UCSD-AML1 (cell line): ENCODE data around the gene SOD2.
"Not testable (repeated sequence)": the region's sequence is repeated elsewhere in the genome, so short reads cannot be mapped to it uniquely, and the experiment has no call there.

Source experiments
- DNase-seq: peaks from one replicate; lab custom pipeline; 2025; ENCODE audit not compliant: unreplicated experiment; lab: John Stamatoyannopoulos, UW

Gene SOD2

GRCh38 chr6:159716247-159717096 lies 23.4 kb upstream of the SOD2 start:
- no peak for DNase-seq

GRCh38 chr6:159715605-159716004 lies 22.6 kb upstream of the SOD2 start:
- no peak for DNase-seq

GRCh38 chr6:159715166-159715565 lies 22.1 kb upstream of the SOD2 start:
- DNase-seq, result no peak

- no peak for DNase-seq
Measured at GRCh38 chr6:159714404-159714803, 21.4 kb upstream of the SOD2 start.

DNA sequence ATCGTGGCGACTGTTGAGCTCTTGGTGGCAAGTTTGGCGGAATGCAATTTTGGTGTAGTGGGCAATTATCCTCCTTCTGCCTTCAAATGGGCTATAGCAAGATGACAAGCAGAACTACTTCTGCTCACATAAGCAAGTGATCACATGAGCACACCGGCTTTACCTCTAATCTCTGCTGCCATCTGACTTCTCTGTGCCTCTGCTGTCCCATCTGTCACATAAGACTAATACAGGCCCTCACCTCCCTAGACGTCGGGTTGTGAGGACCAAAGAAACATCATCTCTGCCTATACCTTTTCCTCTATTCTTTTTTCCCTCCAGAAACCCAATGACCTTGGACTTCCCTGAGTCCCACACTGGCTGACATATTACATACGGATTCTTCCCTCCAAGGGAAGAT lies 20.9 kb upstream of the SOD2 start:
- DNase-seq, result no peak

- not testable (repeated sequence) for DNase-seq
Measured at GRCh38 chr6:159712389-159712788, 19.3 kb upstream of the SOD2 start.

DNA sequence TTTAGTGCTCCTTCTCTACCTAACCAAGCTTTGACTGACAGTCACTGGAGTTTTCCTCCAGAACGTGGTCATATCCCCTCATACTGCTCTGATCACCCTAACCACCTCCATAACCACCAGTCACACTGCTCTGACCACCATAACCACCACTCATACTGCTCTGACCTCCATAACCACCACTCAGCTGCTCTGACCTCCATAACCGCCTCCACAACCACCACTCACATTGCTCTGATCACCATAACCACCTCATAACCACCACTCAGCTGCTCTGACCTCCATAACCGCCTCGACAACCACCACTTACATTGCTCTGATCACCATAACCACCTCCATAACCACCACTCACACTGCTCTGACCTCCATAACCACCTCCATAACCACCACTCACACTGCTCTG lies 17.6 kb upstream of the SOD2 start:
- not testable (repeated sequence) for DNase-seq

- DNase-seq, result no peak
Measured at GRCh38 chr6:159701413-159701999, 8.5 kb upstream of the SOD2 start.

- no peak for DNase-seq
Measured at GRCh38 chr6:159700970-159701369, 7.9 kb upstream of the SOD2 start.

DNA sequence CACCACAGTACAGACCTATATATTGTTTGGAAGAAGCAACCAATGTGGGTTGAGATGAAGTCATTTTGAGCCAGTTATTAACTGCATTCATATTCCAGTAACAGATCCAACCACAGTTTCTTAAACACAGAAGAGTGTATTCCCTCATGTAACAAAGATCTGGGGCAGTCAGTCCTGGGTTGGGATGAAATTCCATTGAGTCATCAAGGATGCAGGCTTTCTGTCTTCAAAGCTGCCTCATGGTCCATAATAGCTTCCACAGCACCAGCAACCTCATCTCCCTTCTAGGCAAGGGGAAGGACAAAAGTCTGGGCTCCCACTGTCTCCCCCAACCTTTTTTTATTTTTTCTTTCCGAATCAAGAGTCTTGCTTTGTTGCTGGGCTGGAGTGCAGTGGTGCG lies 2.9 kb upstream of the SOD2 start:
- DNase-seq, result no peak

DNA sequence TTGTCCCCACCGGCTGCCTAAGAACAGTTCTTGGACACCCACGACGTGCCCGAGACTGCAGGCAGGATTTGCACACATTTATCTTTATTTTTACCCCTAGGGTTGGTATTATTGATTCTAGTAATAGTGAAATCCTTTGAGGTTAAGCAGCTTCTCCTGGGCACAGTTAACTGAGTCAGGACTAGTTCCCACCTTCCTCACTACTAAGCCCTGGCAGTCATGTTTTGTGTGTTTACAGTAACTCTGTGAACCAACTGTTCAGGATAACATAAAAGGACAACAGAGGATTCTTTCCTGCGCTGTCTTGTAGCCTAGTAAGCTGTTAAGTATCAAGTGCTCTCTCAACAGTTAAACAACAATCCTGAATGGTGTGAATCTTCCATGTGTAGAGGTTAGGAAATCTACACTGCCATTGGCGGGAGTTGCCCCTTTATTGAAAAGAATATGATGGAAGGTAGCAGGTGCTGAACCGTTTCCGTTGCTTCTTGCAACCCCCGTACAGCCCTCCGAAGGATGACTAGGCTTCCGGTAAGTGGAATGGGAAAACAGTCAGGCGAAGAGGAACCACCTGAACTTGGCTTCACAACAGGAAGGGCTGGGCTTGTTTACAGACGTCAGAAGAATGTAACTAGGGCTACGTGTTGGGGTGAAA lies 979 bp upstream of the SOD2 start:
- peak; percentile 32 for DNase-seq

DNA sequence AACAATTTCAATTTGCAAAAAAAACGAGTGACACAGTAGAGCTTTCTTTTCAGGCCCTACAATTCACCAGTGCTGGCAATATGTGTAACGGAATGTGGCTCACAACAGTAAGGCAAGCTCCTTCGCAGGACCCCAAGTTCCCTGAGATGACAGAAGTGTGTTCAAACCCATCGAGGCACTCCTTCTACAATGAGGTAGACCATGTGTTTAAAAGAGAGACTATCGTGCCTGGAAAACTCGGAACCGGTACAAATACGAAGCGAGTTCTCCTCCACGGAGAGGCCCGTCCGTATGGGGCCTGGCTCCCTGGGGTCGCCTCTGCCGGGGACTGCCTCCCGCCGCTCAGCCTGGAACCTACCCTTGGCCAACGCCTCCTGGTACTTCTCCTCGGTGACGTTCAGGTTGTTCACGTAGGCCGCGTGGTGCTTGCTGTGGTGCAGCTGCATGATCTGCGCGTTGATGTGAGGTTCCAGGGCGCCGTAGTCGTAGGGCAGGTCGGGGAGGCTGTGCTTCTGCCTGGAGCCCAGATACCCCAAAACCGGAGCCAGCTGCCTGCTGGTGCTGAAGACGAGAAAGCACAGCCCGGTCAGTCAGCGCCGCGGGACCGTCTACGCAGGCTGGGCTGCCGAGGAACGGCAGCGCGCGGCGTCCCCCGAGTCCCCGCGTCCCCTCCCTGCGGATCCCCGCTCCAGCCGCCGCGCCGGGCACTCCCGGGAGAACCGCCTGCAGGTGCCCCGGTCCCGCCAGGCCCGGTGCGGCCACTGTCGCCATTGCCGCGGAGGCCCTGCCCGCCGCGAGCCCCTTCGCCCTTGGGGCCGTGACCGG lies 526 bp downstream of the SOD2 start:
- peak; percentile 66 for DNase-seq

- DNase-seq, result no peak
Measured at GRCh38 chr6:159691963-159692287, 1.1 kb downstream of the SOD2 start.

DNA sequence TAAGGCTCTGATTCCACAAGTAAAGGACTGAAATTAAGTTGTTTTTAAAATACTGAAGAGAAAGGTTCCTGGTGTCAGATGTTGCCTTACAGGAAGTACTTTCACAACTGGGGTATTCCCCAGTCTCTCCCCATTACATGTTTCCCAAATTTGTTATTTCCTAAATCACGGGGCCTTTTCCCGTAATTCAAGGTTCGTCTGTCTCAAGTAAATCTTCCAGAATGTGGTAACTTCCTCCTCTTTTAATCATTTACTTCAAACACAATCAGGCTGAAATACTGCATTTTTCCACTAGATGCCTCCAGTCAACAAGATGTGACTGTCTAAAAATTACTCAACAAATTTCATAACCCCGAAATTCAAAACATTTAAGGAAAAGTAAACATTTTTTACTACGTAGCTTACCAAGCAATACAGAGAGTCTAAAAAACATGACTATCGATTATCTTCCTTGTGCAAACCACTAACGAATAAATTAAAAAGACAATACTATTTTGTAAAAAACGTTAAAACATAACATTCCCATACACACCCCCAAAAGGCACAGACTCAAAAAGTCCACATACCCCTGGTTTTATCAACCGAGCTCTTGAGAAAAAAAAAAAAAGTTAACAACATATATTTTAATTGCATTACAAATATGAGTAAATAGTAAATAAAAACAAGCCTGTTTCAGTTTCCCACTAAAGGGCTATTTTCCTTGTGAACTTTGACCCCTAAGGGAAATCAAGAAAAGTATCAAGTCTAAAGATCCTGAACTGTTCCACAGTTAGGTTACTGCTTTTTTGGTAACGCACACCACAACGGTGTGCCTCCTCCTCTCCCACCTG lies 1.7 kb downstream of the SOD2 start:
- DNase-seq, result no peak

DNA sequence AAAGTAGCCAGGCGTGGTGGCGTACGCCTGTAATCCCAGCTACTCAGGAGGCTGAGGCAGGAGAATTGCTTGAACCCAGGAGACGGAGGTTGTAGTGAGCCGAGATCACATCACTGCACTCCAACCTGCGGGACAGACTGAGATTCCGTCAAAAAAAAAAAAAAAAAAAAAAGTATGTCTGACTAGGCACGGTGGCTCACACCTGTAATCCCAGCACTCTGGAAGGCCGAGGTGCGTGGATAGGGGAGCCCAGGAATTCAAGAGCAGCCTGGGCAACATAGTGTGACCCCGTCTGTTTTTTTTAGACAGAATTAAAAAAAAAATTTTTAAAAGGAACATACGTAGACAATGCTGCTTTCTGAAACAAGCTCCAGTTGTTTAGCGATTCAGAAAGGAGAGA lies 2.9 kb downstream of the SOD2 start:
- not testable (repeated sequence) for DNase-seq

DNA sequence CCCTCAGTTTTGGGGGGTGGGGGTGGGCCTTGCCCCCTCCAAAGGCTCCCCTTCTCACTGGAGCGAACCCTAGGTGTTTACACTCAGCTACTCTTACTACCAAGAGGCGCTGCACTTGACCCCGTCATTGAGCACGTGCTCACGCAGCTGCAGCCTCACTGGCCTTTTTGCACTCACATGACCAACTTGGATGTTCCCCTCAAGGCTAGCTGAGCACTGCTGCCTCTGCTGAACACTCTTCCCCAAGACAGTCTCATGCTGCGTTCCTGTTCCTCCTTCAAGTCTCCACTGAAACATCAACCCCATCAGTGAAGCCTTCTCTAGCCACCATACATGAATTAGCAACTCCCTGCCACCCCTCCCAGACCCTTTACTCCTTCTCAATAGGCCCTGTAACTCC lies 4.0 kb downstream of the SOD2 start:
- no peak for DNase-seq

DNA sequence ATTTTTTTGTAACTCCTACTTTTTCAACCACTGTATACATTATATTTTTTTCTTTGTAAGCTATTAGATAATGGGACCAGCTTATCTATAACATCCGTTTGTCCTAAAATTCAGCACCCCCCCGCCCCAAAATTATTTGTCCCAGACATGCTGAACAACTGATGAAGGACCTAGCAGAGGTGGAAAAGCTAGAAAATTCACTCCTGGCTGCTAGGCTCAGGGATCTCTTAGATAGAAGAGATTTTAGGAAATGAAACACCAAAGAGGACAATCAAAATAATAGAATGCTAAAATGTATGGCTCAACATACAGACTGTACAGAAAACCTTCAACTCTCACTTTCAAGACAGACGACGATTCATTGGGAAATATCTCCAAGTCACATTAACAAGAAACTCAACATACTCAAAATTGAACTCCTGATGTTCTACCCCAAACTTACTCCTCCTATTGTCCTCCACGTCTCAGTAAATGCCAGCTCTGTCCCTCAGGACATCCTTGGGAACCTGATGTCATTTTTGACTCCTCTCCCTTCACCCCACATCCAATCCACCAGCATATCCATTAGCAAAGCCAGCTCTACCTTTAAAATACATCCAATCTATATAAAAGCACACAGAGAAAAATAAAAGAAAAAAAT lies 4.7 kb downstream of the SOD2 start:
- DNase-seq, result no peak

DNA sequence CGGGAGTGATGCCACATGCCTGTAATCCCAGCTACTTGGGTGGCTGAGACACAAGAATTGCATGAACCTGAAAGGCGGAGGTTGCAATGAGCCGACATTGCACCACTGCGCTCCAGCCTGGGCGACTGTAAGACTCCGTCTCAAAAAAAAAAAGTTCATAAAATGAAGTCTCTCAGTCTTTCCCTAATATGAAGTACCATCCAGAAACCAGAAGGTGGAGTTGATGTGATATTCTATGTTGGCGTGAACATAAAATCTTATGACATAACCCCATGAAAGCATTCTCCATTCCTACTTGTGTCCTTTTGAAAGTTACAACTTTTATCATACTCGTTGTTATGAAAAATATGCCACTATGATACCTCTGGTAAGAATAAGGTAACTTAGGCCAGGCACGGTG lies 5.7 kb downstream of the SOD2 start:
- DNase-seq, result no peak

DNA sequence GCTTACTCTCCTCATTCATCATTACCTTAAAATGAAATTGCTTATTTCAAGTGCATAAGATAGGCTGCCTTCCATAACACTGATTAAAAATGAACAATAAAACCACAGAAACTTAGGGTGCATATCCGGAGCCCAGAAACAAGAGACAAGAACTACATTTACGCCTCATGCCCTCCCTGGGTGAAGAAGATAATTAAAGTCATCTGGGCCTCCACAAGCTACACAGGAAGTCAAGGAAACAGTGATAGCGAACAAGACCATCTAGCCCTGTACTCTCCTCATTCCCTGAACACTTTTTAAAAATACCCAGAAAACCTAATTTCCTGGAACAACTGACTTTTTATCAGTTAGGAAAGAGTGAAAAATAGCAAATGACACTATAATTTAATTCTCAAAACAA lies 6.3 kb downstream of the SOD2 start:
- DNase-seq, result no peak

GRCh38 chr6:159686040-159686439 lies 7.0 kb downstream of the SOD2 start:
- no peak for DNase-seq
